ENCODE measurements around the gene UBASH3A. TPM values are rescaled to one million over a fixed set of nuclear protein-coding genes. Genes with fewer than 3 reads are reported as not detected.

The UBASH3A gene
- total RNA-seq, 1 donor from 2014 or later, result not detected

GRCh38 chr21:42465008-42465802 lies 61.5 kb downstream of the UBASH3A start:
- no peaks in the 10 kb centered on the region for H3F3A ChIP-seq (ENCODE audit: low read depth)
- DNase-seq (ENCODE audit: low spot score), result no peak
- no peaks in the 10 kb centered on the region for H3K27me3 ChIP-seq
- H2AFZ ChIP-seq (replicated peaks), result no peak overlapping the region
- no peak overlapping the region for H3K4me3 ChIP-seq
- no peak overlapping the region for H3K27ac Mint-ChIP-seq
- no peaks in the 10 kb centered on the region for H3K79me2 ChIP-seq (ENCODE audit: low read depth)
- no peak overlapping the region for H3K4me3 Mint-ChIP-seq
- H3K36me3 ChIP-seq, result no peaks in the 10 kb centered on the region
- H3K9me3 Mint-ChIP-seq, result no peaks in the 10 kb centered on the region
- no peaks in the 10 kb centered on the region for H3K4me1 ChIP-seq
- H4K20me1 ChIP-seq (ENCODE audit: low read depth), result no peaks in the 10 kb centered on the region
- H3K27ac ChIP-seq, result no peak overlapping the region
- H3K9me3 ChIP-seq (ENCODE audit: low read depth), result no peaks in the 10 kb centered on the region
- peaks cover 7% of the 10 kb centered on the region for H3K27me3 Mint-ChIP-seq (ENCODE audit: insufficient read depth, low read depth)
- peaks cover 26% of the 10 kb centered on the region for H3K4me1 Mint-ChIP-seq
- no peak overlapping the region for H3K9ac ChIP-seq
- TF ChIP-seq CTCF (IDR thresholded peaks at IDR 0.05) (no peak), EZH2phosphoT487 (IDR thresholded peaks at IDR 0.05) (no peak), EZH2 (IDR thresholded peaks at IDR 0.05) (no peak)
- H3K36me3 Mint-ChIP-seq, result no peaks in the 10 kb centered on the region
- no peak overlapping the region for H3K4me2 ChIP-seq

GRCh38 chr21:42465803-42466127 lies 62.1 kb downstream of the UBASH3A start:
- Mint-ChIP-seq H3K4me3 (no peak overlapping the region), H3K4me1 (peaks cover 21% of the 10 kb centered on the region), H3K36me3 (no peaks in the 10 kb centered on the region), H3K9me3 (no peaks in the 10 kb centered on the region), H3K27me3 (ENCODE audit: insufficient read depth, low read depth) (peaks cover 7% of the 10 kb centered on the region), H3K27ac (no peak overlapping the region)
- no peak overlapping the region for H3K9ac ChIP-seq
- no peaks in the 10 kb centered on the region for H3K27me3 ChIP-seq
- H3K4me2 ChIP-seq, result no peak overlapping the region
- H3F3A ChIP-seq (ENCODE audit: low read depth), result no peaks in the 10 kb centered on the region
- H3K9me3 ChIP-seq (ENCODE audit: low read depth), result no peaks in the 10 kb centered on the region
- TF ChIP-seq EZH2 (IDR thresholded peaks at IDR 0.05) (no peak), EZH2phosphoT487 (IDR thresholded peaks at IDR 0.05) (no peak), CTCF (IDR thresholded peaks at IDR 0.05) (no peak)
- no peak overlapping the region for H3K4me3 ChIP-seq
- no peaks in the 10 kb centered on the region for H3K36me3 ChIP-seq
- no peaks in the 10 kb centered on the region for H3K79me2 ChIP-seq (ENCODE audit: low read depth)
- no peak overlapping the region for H3K27ac ChIP-seq
- H4K20me1 ChIP-seq (ENCODE audit: low read depth), result no peaks in the 10 kb centered on the region
- no peak for DNase-seq (ENCODE audit: low spot score)
- no peak overlapping the region for H2AFZ ChIP-seq (replicated peaks)
- H3K4me1 ChIP-seq, result no peaks in the 10 kb centered on the region

- Histone ChIP-seq H3K4me1 (no peaks in the 10 kb centered on the region), H3K79me2 (ENCODE audit: low read depth) (no peaks in the 10 kb centered on the region), H3K36me3 (no peaks in the 10 kb centered on the region), H3K9ac (no peak overlapping the region), H2AFZ (replicated peaks) (no peak overlapping the region), H3K9me3 (ENCODE audit: low read depth) (no peaks in the 10 kb centered on the region), H3K4me2 (no peak overlapping the region), H3F3A (ENCODE audit: low read depth) (no peaks in the 10 kb centered on the region), H3K27ac (no peak overlapping the region), H3K4me3 (no peak overlapping the region), H3K27me3 (no peaks in the 10 kb centered on the region), H4K20me1 (ENCODE audit: low read depth) (no peaks in the 10 kb centered on the region)
- no peaks in the 10 kb centered on the region for H3K36me3 Mint-ChIP-seq
- no peak overlapping the region for H3K27ac Mint-ChIP-seq
- DNase-seq (ENCODE audit: low spot score), result no peak
- no peaks in the 10 kb centered on the region for H3K9me3 Mint-ChIP-seq
- no peak for TF ChIP-seq EZH2 (IDR thresholded peaks at IDR 0.05)
- TF ChIP-seq CTCF (IDR thresholded peaks at IDR 0.05), result no peak
- TF ChIP-seq EZH2phosphoT487 (IDR thresholded peaks at IDR 0.05), result no peak
- peaks cover 3% of the 10 kb centered on the region for H3K27me3 Mint-ChIP-seq (ENCODE audit: insufficient read depth, low read depth)
- H3K4me3 Mint-ChIP-seq, result no peak overlapping the region
- H3K4me1 Mint-ChIP-seq, result peaks cover 23% of the 10 kb centered on the region
Measured at GRCh38 chr21:42466700-42467099, 63.0 kb downstream of the UBASH3A start.
